Activated CD8-positive, alpha-beta memory T cell treated with anti-CD3 and anti-CD28 coated beads, Interleukin-2, amount 50 U/mL, for 1 hour (primary cell): Measurements from ENCODE around the gene RAPGEF2.
"Not testable (repeated sequence)": the region's sequence is repeated elsewhere in the genome, so short reads cannot be mapped to it uniquely, and the experiment has no call there.

Experiments used
- DNase-seq: peaks from one replicate; pipeline ENCODE4 v3.0.0-alpha.2; 2020; ENCODE audit errors: extremely low read depth

RAPGEF2 gene

GRCh38 chr4:159102622-159103383, at the start of gene RAPGEF2:
TSS of gene RAPGEF2 (plus strand) at chr4:159103079. CDS start at chr4:159104163, 1,084 bp downstream.
- DNase-seq, result peak; percentile 63

GRCh38 chr4:159055833-159056232, 47.0 kb upstream of the RAPGEF2 start:
- no peak for DNase-seq

- no peak for DNase-seq
Measured at GRCh38 chr4:159060161-159060560, 42.7 kb upstream of the RAPGEF2 start.

GRCh38 chr4:159062381-159062780, 40.5 kb upstream of the RAPGEF2 start:
- no peak for DNase-seq

- no peak for DNase-seq
Measured at GRCh38 chr4:159065513-159066240, 37.2 kb upstream of the RAPGEF2 start.

- not testable (repeated sequence) for DNase-seq
Measured at GRCh38 chr4:159068139-159068538, 34.7 kb upstream of the RAPGEF2 start.

GRCh38 chr4:159069922-159070321, 33.0 kb upstream of the RAPGEF2 start:
- DNase-seq, result no peak

GRCh38 chr4:159070742-159071141, 32.1 kb upstream of the RAPGEF2 start:
- DNase-seq, result no peak

GRCh38 chr4:159071178-159071968, 31.5 kb upstream of the RAPGEF2 start:
- no peak for DNase-seq

- no peak for DNase-seq
Measured at GRCh38 chr4:159071969-159072765, 30.7 kb upstream of the RAPGEF2 start.

- no peak for DNase-seq
Measured at GRCh38 chr4:159075531-159075932, 27.3 kb upstream of the RAPGEF2 start.

GRCh38 chr4:159077018-159077417, 25.9 kb upstream of the RAPGEF2 start:
- DNase-seq, result not testable (repeated sequence)

- DNase-seq, result no peak
Measured at GRCh38 chr4:159077702-159078495, 25.0 kb upstream of the RAPGEF2 start.

GRCh38 chr4:159079074-159079473, 23.8 kb upstream of the RAPGEF2 start:
- DNase-seq, result no peak

- no peak for DNase-seq
Measured at GRCh38 chr4:159086606-159087005, 16.3 kb upstream of the RAPGEF2 start.

- no peak for DNase-seq
Measured at GRCh38 chr4:159090255-159090654, 12.6 kb upstream of the RAPGEF2 start.

GRCh38 chr4:159094156-159094555, 8.7 kb upstream of the RAPGEF2 start:
- not testable (repeated sequence) for DNase-seq

GRCh38 chr4:159096434-159096833, 6.4 kb upstream of the RAPGEF2 start:
- no peak for DNase-seq

- no peak for DNase-seq
Measured at GRCh38 chr4:159097144-159097543, 5.7 kb upstream of the RAPGEF2 start.

- no peak for DNase-seq
Measured at GRCh38 chr4:159097785-159098184, 5.1 kb upstream of the RAPGEF2 start.
